GM18867 (cell line): ENCODE data around the gene OR51V1.
"Not testable (repeated sequence)": the region's sequence is repeated elsewhere in the genome, so short reads cannot be mapped to it uniquely, and the experiment has no call there.

ENCODE experiments used
- ATAC-seq: cut with Tn5 transposase; IDR thresholded peaks from one replicate; pipeline ENCODE4 v1.9.1; 2021; ENCODE audit warnings: mild to moderate bottlenecking, moderate library complexity; ENCODE audit not compliant: unreplicated experiment

OR51V1 gene, protein sequence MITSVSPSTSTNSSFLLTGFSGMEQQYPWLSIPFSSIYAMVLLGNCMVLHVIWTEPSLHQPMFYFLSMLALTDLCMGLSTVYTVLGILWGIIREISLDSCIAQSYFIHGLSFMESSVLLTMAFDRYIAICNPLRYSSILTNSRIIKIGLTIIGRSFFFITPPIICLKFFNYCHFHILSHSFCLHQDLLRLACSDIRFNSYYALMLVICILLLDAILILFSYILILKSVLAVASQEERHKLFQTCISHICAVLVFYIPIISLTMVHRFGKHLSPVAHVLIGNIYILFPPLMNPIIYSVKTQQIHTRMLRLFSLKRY

GRCh38 chr11:5200582-5200981, at the start of gene OR51V1:
TSS of gene OR51V1 (minus strand) at chr11:5200682. CDS start at chr11:5200682, 0 bp downstream.
- no peak for ATAC-seq

GRCh38 chr11:5249807-5250396, 49.4 kb upstream of the OR51V1 start, which contains the start of gene HBG1:
TSS of gene HBG1 (minus strand) at chr11:5249857. CDS start at chr11:5249804, 53 bp downstream.
- ATAC-seq: not testable (repeated sequence)

GRCh38 chr11:5248498-5248897, 48.0 kb upstream of the OR51V1 start:
- not testable (repeated sequence) for ATAC-seq

DNA sequence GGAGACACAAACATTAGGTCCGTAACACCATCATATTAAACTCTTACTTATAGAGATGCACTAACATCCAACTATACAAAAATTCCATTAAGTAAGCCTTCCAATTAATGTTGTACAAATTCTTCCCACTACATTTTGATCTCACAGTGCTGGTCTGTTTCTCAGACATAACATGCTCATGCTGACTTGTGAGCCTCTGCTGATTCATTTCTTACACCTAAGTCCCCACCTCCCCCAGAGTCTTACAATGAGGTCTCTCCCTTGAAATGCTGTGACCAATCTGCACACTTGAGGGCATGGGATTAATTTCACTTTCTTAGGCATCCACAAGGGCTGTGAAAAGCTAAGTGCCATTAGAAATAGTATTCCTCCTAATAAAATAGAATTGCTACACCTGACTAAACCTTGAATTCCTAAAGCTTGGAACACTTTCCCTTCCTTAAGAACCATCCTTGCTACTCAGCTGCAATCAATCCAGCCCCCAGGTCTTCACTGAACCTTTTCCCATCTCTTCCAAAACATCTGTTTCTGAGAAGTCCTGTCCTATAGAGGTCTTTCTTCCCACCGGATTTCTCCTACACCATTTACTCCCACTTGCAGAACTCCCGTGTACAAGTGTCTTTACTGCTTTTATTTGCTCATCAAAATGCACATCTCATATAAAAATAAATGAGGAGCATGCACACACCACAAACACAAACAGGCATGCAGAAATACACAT, 47.1 kb upstream of the OR51V1 start:
- no peak for ATAC-seq

DNA sequence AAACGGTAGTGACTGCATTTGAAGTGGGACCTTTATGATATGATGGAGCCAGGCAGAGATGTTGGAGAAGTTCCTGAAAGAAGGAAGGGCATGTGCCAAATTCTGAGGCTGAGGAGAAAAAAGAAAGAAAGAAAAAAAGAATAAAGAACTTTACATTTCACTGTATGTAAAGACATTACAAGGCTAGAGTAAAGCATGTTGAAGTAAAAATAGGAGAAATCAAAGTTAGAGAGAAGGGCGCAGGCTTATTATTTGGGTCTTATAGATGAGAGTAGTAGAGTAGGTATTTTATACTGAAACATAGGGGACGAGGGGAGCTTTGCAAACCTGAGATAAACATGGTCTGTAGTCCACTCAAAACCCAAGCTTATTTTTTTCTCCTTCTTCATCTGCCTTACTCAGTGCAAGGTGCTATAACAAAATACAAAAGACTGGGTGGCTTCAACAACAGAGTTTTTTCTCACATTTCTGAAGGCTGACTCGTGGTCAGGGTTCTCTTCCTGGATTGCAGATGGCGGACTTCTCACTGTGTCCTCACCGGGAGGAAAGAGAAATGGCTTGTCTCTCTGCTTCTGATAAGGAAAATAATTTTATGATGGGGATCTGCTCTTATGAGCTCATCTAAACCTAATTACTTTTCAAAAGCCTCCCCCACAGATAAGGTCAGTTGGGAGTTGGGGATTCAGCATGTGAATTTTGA, 46.4 kb upstream of the OR51V1 start:
- no peak for ATAC-seq

- ATAC-seq: no peak
Observed at GRCh38 chr11:5245155-5245554, 44.7 kb upstream of the OR51V1 start.

- ATAC-seq: no peak
Observed at GRCh38 chr11:5243816-5244180, 43.3 kb upstream of the OR51V1 start.

DNA sequence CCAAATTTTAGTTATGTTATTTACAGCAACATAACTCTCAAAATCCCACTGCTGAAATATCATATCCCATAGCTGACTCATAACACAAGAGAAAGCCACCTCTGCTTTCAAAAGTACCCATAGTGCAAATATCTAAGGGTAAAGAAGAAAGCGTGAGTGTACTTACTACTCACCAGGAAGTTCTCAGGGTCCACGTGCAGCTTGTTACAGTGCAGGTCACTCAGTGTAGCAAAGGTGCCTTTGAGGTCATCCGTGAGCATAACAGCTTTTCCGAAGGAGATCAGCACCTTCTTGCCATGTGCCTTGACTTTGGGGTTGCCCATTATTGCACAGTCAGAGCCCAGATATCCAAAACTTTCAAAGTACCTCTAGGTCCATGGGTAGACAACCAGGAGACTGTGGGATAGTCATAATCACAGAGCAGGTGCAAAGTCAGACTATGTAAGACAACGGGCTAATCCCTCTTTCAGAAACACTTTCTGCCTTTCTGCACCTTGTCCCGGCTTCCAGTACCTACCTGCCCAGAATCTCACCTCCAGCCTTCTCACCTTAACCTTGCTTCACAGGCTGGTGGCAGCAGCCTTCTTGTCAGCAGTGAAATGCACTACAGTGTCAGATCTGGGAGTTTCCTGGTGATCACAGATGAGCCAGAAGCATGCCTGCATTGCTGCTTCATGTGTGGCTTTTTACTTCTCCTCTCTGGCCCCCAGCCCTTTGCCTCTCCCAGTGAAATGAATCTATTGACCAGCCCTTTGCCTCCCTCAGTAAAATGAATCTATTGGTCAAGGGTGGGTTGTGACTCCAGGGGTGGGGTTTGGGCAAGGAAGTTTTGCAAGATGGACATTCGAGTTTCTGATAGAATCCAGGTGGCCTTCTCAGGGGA, 42.7 kb upstream of the OR51V1 start:
- peak; percentile 78 for ATAC-seq

GRCh38 chr11:5242208-5242607, 41.7 kb upstream of the OR51V1 start:
- ATAC-seq: no peak

- ATAC-seq: no peak
Observed at GRCh38 chr11:5241458-5241857, 41.0 kb upstream of the OR51V1 start.

- no peak for ATAC-seq
Observed at GRCh38 chr11:5240458-5240857, 40.0 kb upstream of the OR51V1 start.

GRCh38 chr11:5240056-5240455, 39.6 kb upstream of the OR51V1 start:
- no peak for ATAC-seq

DNA sequence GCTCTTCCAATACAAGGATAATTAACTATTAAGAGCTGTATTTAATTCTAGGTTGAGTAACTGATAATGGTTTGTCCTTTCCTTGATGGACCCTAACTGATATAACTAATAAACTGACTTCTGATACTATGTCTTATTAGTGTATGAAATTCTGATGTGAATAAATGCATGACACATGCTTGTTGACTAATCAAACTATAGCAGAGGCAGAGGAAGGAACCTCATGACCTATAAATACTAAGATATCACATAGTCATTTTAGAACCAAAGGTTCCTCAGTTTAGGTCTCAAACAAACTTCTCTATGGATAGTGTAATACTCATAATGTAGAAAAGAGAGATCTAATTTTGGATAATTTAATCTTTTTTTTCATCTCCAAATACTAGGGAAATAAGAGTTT, 38.6 kb upstream of the OR51V1 start:
- no peak for ATAC-seq

DNA sequence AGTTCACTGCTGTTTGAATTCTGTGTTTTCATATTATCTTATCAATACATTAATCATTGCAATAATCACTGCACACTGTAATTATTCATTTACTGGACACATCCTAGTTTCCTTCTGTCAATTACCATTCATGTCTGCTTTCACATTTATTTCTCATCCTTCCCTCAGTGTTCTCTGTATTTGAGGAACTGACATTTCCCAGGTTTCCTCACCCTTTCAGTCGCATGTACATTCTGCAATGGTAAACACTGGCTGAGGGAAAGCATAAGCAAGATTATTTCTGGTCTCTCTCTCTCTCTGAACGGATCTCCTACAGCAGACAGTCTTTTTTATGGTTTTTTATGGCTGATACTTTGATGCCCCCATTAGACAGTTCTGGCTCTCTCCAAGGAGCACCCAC, 38.0 kb upstream of the OR51V1 start:
- ATAC-seq: no peak

DNA sequence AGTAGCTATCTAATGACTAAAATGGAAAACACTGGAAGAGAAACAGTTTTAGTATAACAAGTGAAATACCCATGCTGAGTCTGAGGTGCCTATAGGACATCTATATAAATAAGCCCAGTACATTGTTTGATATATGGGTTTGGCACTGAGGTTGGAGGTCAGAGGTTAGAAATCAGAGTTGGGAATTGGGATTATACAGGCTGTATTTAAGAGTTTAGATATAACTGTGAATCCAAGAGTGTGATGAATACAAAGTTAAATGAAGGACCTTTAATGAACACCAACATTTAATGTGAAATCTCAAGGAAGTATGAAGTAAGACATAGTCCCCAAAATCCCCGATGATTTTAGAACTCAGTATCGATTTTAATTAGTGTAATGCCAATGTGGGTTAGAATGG, 36.9 kb upstream of the OR51V1 start:
- ATAC-seq: no peak

DNA sequence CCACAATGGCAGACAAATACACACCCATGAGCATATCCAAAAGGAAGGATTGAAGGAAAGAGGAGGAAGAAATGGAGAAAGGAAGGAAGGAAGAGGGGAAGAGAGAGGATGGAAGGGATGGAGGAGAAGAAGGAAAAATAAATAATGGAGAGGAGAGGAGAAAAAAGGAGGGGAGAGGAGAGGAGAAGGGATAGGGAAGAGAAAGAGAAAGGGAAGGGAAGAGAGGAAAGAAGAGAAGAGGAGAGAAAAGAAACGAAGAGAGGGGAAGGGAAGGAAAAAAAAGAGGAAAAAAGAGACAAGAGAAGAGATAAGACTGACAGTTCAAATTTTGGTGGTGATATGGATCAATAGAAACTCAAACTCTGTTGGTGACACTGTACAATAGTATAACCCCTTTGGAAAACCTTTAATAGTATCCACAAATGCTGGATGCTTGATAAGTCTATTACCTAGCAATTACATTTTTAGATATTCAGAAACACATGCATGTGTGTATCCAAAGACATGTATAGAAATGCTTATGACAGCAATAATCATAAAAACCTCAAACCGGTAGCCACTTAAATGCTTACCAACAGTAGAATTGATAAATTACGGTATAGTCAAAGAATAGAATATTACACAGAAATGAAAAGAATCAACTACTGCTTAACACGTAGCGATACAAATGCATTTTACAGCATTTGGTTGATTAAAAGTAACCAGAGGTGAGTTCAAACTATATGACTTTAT, 35.0 kb upstream of the OR51V1 start:
- ATAC-seq: no peak

GRCh38 chr11:5234381-5234834, 33.9 kb upstream of the OR51V1 start, which contains the start of gene HBD:
TSS of gene HBD (minus strand) at chr11:5234483. CDS start at chr11:5234433, 50 bp downstream.
- ATAC-seq: peak; percentile 61

DNA sequence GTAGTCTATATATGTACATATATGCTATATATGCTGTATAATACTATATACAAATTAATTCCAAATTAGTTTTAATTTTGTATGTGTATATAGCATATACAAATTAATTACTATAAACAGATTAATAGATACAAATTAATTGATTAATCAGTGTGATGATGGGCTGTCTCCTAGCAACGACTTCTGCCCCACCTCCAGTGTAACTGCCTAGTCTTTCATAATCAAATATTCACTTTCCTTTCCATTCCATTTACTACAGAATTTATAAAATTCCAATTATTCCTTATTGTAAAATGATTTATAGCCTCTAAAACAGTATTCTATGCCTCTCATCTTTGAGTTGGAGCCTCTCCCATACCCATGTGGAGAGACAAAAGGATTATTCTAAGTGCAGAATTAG, 32.8 kb upstream of the OR51V1 start:
- ATAC-seq: no peak

DNA sequence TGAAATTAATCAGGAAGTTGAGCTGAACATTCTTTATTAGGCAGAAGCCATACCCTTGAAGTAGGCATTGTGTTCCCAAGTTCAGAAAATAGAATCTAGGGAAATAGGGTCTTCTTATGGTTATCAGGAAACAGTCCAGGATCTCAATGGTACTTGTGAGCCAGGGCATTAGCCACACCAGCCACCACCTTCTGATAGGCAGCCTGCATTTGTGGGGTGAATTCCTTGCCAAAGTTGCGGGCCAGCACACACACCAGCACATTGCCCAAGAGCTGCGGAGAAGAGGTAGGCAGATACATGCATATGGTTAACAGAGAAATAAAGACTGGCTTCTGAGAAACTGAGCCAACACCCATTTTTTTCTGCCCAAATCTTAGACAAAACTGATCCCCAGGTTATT, 32.3 kb upstream of the OR51V1 start:
- ATAC-seq: no peak

DNA sequence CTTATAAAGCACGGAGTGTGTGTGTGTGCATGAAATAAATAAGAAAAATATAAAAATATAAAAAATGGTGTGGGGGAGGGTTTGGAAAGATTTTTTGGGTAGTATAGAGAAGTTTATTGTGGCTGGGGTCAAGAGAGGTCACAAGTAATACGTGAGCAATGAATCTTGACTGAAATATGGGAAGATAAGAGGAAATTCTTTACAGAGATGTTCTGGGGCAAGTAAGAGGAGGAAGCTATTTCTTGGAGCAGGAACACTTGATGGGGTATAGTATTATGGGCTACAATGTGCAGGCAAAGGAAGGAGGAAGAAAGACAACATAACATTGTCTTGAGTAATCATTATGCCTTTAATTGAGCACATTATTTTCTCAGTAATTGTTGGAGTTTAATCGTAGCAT, 31.7 kb upstream of the OR51V1 start:
- ATAC-seq: no peak
